Measurements from ENCODE around the gene GPD2.
"Not testable (repeated sequence)": the region's sequence is repeated elsewhere in the genome, so short reads cannot be mapped to it uniquely, and the experiment has no call there.

GPD2 gene

GRCh38 chr2:156615836-156616322, 179.7 kb downstream of the GPD2 start:
- Mint-ChIP-seq H3K27ac (no peak overlapping the region), H3K36me3 (ENCODE audit: low read depth) (no peaks in the 10 kb centered on the region), H3K27me3 (ENCODE audit: low read depth, poor library complexity) (no peaks in the 10 kb centered on the region), H3K4me3 (no peak overlapping the region), H3K4me1 (no peaks in the 10 kb centered on the region), H3K9me3 (peaks cover 12% of the 10 kb centered on the region)
- TF ChIP-seq CTCF (IDR thresholded peaks at IDR 0.05) = no peak
- DNase-seq = no peak

GRCh38 chr2:156618071-156618470, 181.9 kb downstream of the GPD2 start:
- not testable (repeated sequence) for DNase-seq; H3K4me3 Mint-ChIP-seq; H3K27ac Mint-ChIP-seq; H3K4me1 Mint-ChIP-seq; H3K27me3 Mint-ChIP-seq (ENCODE audit: low read depth, poor library complexity); H3K36me3 Mint-ChIP-seq (ENCODE audit: low read depth)
- peaks cover 20% of the 10 kb centered on the region for H3K9me3 Mint-ChIP-seq

GRCh38 chr2:156619021-156619539, 182.9 kb downstream of the GPD2 start:
- H3K27me3 Mint-ChIP-seq (ENCODE audit: low read depth, poor library complexity) = no peaks in the 10 kb centered on the region
- no peak overlapping the region for H3K4me3 Mint-ChIP-seq
- no peak for DNase-seq
- H3K4me1 Mint-ChIP-seq = no peaks in the 10 kb centered on the region
- H3K36me3 Mint-ChIP-seq (ENCODE audit: low read depth) = no peaks in the 10 kb centered on the region
- H3K27ac Mint-ChIP-seq = no peak overlapping the region
- TF ChIP-seq CTCF (IDR thresholded peaks at IDR 0.05) = no peak
- peaks cover 20% of the 10 kb centered on the region for H3K9me3 Mint-ChIP-seq

- H3K4me1 Mint-ChIP-seq = no peaks in the 10 kb centered on the region
- no peak for DNase-seq
- H3K36me3 Mint-ChIP-seq (ENCODE audit: low read depth) = no peaks in the 10 kb centered on the region
- H3K27me3 Mint-ChIP-seq (ENCODE audit: low read depth, poor library complexity) = no peaks in the 10 kb centered on the region
- no peak for TF ChIP-seq CTCF (IDR thresholded peaks at IDR 0.05)
- no peak overlapping the region for H3K27ac Mint-ChIP-seq
- H3K4me3 Mint-ChIP-seq = no peak overlapping the region
- peaks cover 9% of the 10 kb centered on the region for H3K9me3 Mint-ChIP-seq
Observed at GRCh38 chr2:156622491-156622890, 186.3 kb downstream of the GPD2 start.

GRCh38 chr2:156625360-156626170, 189.4 kb downstream of the GPD2 start:
- H3K27me3 Mint-ChIP-seq (ENCODE audit: low read depth, poor library complexity) = no peaks in the 10 kb centered on the region
- H3K4me3 Mint-ChIP-seq = no peak overlapping the region
- H3K9me3 Mint-ChIP-seq = peaks cover 8% of the 10 kb centered on the region
- DNase-seq = no peak
- peak overlapping the region; percentile 36 for H3K27ac Mint-ChIP-seq
- no peaks in the 10 kb centered on the region for H3K36me3 Mint-ChIP-seq (ENCODE audit: low read depth)
- no peaks in the 10 kb centered on the region for H3K4me1 Mint-ChIP-seq
- no peak for TF ChIP-seq CTCF (IDR thresholded peaks at IDR 0.05)

GRCh38 chr2:156626931-156627330, 190.8 kb downstream of the GPD2 start:
- TF ChIP-seq CTCF (IDR thresholded peaks at IDR 0.05) = no peak
- Mint-ChIP-seq H3K4me1 (no peaks in the 10 kb centered on the region), H3K36me3 (ENCODE audit: low read depth) (no peaks in the 10 kb centered on the region)

More at GRCh38 chr2:156626931-156627330, 190.8 kb downstream of the GPD2 start:
- DNase-seq = no peak
- no peak overlapping the region for H3K27ac Mint-ChIP-seq
- H3K4me3 Mint-ChIP-seq = no peak overlapping the region
- H3K9me3 Mint-ChIP-seq = no peaks in the 10 kb centered on the region
- no peaks in the 10 kb centered on the region for H3K27me3 Mint-ChIP-seq (ENCODE audit: low read depth, poor library complexity)
